RWPE2 (cell line): ENCODE results near the gene FLG2.

Experiments used
- ATAC-seq: fragments of 200-7000 bp; cut with Tn5 transposase; 3 replicates; pipeline ENCODE4 v1.9.1; 2021; ENCODE audit warnings: low read depth
- DNase-seq: peaks from one replicate; pipeline ENCODE4 v3.0.0-alpha.2; 2020; ENCODE audit warnings: low spot score
- H3K27ac ChIP-seq: fragments of 450-650 bp; 2 replicates; pipeline ENCODE4 v1.5.1; 2017; ENCODE audit warnings: mild to moderate bottlenecking; ENCODE audit not compliant: poor library complexity, severe bottlenecking
- H3K27me3 ChIP-seq: fragments of 250-450 bp; sonication (Bioruptor Pico); 2 replicates; pipeline ENCODE4 v1.5.1; 2021; ENCODE audit warnings: mild to moderate bottlenecking, moderate library complexity; ENCODE audit not compliant: insufficient read depth, poor library complexity, severe bottlenecking
- H3K36me3 ChIP-seq: fragments of 250-450 bp; sonication (Bioruptor Pico); 2 replicates; pipeline ENCODE4 v1.5.1; 2020; ENCODE audit warnings: low read depth, mild to moderate bottlenecking, moderate library complexity
- H3K4me1 ChIP-seq: fragments of 250-450 bp; sonication (Bioruptor Pico); 2 replicates; pipeline ENCODE4 v1.5.1; 2021; ENCODE audit warnings: mild to moderate bottlenecking, moderate library complexity; ENCODE audit not compliant: insufficient read depth, poor library complexity, severe bottlenecking
- H3K4me3 ChIP-seq: fragments of 250-450 bp; sonication (Bioruptor Pico); 2 replicates; pipeline ENCODE4 v1.5.1; 2021; ENCODE audit warnings: mild to moderate bottlenecking, moderate library complexity; ENCODE audit not compliant: severe bottlenecking
- H3K9me3 ChIP-seq: fragments of 250-450 bp; sonication (Bioruptor Pico); 2 replicates; pipeline ENCODE4 v1.5.1; 2021; ENCODE audit warnings: mild to moderate bottlenecking, moderate library complexity; ENCODE audit not compliant: severe bottlenecking
- TF ChIP-seq, protein P1 (sequence below): fragments of 450-650 bp; IDR thresholded peaks from one replicate; pipeline ENCODE4 v1.5.1; 2017; ENCODE audit warnings: mild to moderate bottlenecking, moderate library complexity; ENCODE audit not compliant: poor library complexity, severe bottlenecking

Gene FLG2

DNA sequence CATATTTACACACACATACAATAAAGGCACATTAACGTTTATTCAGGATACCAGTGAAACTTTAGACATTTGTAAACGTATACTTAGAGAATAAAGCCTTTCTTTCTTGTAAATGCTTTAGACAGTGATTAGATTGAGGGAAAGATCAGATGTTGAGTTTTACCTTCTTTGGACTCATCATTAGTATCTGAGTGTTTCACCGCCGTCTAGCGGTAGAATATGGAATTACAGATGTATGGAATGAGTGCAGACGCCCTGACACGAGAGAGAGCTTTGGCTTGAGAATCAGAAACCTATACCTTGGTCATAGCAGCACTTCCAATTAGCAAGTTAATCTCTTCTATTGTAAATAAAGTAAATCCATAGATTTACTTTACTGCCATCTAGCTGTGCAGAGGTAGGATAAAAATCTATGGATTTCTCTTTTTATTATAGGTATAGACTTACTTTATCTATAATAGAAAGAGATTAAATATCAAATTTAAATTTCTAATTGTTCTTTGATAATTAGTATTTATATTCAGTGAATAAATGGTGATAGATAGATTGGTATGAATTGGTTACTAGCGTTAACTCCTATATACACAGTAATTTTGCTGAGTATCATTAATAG lies 12.6 kb downstream of the FLG2 start:
- Histone ChIP-seq H3K27me3 (peaks cover 22% of the 10 kb centered on the region), H3K27ac (no peak overlapping the region), H3K4me3 (no peak overlapping the region), H3K36me3 (no peaks in the 10 kb centered on the region), H3K4me1 (no peaks in the 10 kb centered on the region), H3K9me3 (no peaks in the 10 kb centered on the region)
- DNase-seq = no peak
- TF ChIP-seq, protein P1, sequence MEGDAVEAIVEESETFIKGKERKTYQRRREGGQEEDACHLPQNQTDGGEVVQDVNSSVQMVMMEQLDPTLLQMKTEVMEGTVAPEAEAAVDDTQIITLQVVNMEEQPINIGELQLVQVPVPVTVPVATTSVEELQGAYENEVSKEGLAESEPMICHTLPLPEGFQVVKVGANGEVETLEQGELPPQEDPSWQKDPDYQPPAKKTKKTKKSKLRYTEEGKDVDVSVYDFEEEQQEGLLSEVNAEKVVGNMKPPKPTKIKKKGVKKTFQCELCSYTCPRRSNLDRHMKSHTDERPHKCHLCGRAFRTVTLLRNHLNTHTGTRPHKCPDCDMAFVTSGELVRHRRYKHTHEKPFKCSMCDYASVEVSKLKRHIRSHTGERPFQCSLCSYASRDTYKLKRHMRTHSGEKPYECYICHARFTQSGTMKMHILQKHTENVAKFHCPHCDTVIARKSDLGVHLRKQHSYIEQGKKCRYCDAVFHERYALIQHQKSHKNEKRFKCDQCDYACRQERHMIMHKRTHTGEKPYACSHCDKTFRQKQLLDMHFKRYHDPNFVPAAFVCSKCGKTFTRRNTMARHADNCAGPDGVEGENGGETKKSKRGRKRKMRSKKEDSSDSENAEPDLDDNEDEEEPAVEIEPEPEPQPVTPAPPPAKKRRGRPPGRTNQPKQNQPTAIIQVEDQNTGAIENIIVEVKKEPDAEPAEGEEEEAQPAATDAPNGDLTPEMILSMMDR = peak; percentile 96
- peak; percentile 70; the same call in 2 of the 3 replicates for ATAC-seq

DNA sequence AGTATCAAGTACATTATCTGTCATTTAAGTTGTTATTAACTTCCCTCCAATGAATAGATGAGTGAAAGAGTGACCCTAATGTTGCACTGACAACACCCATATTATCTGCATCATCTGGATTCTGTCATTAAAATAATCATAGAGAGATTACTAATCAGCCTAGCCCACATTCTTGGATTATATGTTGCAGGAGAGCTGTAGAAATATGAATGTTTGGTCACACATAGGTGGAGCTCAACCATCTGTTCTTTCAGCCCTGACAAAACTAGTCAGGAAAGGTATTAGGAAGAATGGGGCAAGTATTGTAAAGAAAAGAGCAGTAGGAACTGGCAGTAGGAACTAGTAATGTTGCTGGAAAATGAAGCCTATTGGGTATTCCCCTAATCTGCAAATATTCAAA lies 15.4 kb downstream of the FLG2 start:
- DNase-seq (no peak), ATAC-seq (no peak)
- H3K27ac ChIP-seq = no peak overlapping the region
- no peaks in the 10 kb centered on the region for H3K9me3 ChIP-seq
- H3K4me3 ChIP-seq = no peak overlapping the region
- no peaks in the 10 kb centered on the region for H3K36me3 ChIP-seq
- no peaks in the 10 kb centered on the region for H3K4me1 ChIP-seq
- peaks cover 25% of the 10 kb centered on the region for H3K27me3 ChIP-seq
- TF ChIP-seq, protein P1 = no peak

DNA sequence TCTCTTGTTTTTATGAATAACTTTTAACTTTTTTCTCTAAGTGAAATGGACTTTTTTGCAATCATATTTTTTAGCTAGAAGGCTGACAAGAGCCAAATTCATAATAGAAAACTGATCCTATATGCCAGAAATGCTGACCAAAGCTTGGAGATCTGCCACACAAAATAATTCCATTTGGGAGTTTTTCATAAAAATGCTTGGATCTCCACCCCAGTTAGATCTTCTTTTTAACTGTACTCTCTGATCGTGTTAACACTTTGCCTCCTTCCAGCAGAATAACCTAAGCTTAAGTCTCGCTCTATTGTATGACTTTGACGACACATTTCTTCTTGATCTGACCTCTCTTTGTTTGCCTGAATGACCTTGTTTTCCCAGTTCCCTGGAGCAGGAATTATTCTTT lies 16.8 kb downstream of the FLG2 start:
- Histone ChIP-seq H3K27me3 (peaks cover 32% of the 10 kb centered on the region), H3K4me1 (no peaks in the 10 kb centered on the region), H3K27ac (no peak overlapping the region)

DNA sequence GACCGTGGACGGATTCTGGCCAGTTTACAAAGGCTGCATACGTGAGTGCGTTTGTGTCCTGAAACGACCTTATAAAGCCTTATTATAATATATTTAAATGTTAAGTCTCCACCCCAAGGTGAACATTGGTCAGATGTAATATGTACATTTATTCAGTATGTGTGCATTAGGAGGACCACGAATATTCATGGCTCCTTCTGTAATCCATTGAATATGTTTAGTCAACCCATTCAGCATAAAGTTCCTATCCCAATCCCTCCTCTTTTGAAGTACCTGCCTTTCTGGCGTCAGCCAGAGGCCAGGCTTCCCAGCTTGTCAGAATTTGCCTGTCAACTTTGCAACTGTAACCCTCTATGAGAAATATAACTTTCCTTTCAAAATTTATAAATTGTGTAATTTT lies 24.4 kb downstream of the FLG2 start:
- Histone ChIP-seq H3K27ac (no peak overlapping the region), H3K4me3 (no peak overlapping the region), H3K4me1 (no peaks in the 10 kb centered on the region), H3K27me3 (peaks cover 24% of the 10 kb centered on the region), H3K36me3 (no peaks in the 10 kb centered on the region), H3K9me3 (no peaks in the 10 kb centered on the region)
- no peak for DNase-seq
- no peak for ATAC-seq
- TF ChIP-seq, protein P1 = no peak

More for the DNA sequence above, 16.8 kb downstream of the FLG2 start:
- DNase-seq (no peak), ATAC-seq (no peak)
- Histone ChIP-seq H3K36me3 (no peaks in the 10 kb centered on the region), H3K9me3 (no peaks in the 10 kb centered on the region), H3K4me3 (no peak overlapping the region)
- TF ChIP-seq, protein P1 = no peak

DNA sequence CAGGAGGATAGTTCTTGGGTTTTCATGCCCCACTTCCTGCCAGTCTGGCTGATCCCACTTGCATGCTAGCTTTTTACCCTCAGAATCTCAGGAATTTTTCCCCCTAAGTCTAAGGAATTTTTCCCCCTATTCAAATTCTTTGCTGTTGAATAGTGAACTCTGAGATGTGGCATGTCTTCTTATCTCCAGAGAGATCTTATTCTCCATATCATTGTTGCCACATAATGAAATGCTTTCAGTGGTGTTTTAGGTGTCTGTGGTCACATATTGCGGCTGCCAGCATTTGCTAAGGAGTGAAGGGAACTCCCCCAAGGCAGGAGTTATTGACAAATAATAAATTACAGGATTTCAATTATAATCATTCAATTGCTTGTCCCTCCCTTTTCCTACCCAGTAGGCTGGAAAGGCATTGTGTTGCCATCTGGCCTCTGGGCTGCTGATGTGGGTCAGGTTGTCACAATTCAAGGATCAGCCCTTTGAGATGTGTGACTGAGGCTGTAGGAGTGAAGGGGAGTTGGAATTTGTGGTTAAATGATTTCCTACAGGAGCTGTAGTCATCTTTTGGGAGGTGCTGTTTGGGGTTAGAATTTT lies 30.9 kb downstream of the FLG2 start:
- Histone ChIP-seq H3K4me3 (no peak overlapping the region), H3K36me3 (no peaks in the 10 kb centered on the region), H3K27ac (no peak overlapping the region), H3K4me1 (no peaks in the 10 kb centered on the region), H3K27me3 (peaks cover 6% of the 10 kb centered on the region), H3K9me3 (no peaks in the 10 kb centered on the region)
- TF ChIP-seq, protein P1 = no peak
- ATAC-seq (no peak), DNase-seq (no peak)
